A549 (cell line): ENCODE measurements around the gene RIMBP2. TPM values are rescaled to one million over a fixed set of nuclear protein-coding genes. Genes with fewer than 3 reads are reported as not detected.

ENCODE experiments used
- ATAC-seq, 2 experiments: fragments of 200-7000 bp in 1 of 2; fragments of >200 bp in 1 of 2; cut with Nextera tagmentation in 1 of 2; cut with Tn5 transposase in 1 of 2; 3 replicates each; pipeline versions ENCODE4 v1.8.0 to v1.9.1; 2018 to 2020; ENCODE audit warnings: mild to moderate bottlenecking in 1 of 2, moderate library complexity in 1 of 2
- CTCF ChIA-PET: fragments of 300-600 bp; sonication (Branson Sonifier 250); formaldehyde crosslinking; extraction: SDS; loops from one replicate; lab custom pipeline; 2021; ENCODE audit warnings: antibody characterized with exemption, inconsistent platforms; lab: Yijun Ruan, JAX
- POLR2A ChIA-PET: fragments of 350-600 bp; formaldehyde crosslinking; extraction: SDS; loops from one replicate; lab custom pipeline; 2021; ENCODE audit warnings: antibody characterized with exemption, inconsistent platforms; lab: Yijun Ruan, JAX
- DNase-seq, 2 experiments: peaks; one replicate each; pipeline versions ENCODE4 v3.0.0 to v3.0.0-alpha.2; 2011 to 2016; ENCODE audit warnings: low read depth in 1 of 2, low spot score in 1 of 2
- FAIRE-seq: peaks from 2 replicates; lab custom pipeline; 2011; peaks lifted over from hg19 to GRCh38; lab: Jason Lieb, UNC
- H3K27ac ChIP-seq, 2 experiments: fragments of >200 bp; sonication (Bioruptor Twin); formaldehyde crosslinking; 3 replicates each; pipeline ENCODE4 v1.5.1; 2016 to 2017
- H3K4me1 ChIP-seq: fragments of >200 bp; sonication (Bioruptor Twin); formaldehyde crosslinking; 3 replicates; pipeline ENCODE4 v1.6.1; 2016
- H3K4me2 ChIP-seq: fragments of >200 bp; sonication (Bioruptor Twin); formaldehyde crosslinking; 3 replicates; pipeline ENCODE4 v1.6.1; 2016
- H3K4me3 ChIP-seq: fragments of >200 bp; sonication (Bioruptor Twin); formaldehyde crosslinking; 3 replicates; pipeline ENCODE4 v1.5.1; 2016
- H3K9me3 ChIP-seq: fragments of >200 bp; sonication (Bioruptor Twin); formaldehyde crosslinking; 3 replicates; pipeline ENCODE4 v1.6.1; 2016
- BCL3 ChIP-seq: fragments of >200 bp; sonication (Bioruptor Twin); formaldehyde crosslinking; IDR thresholded peaks from 3 replicates; pipeline ENCODE4 v1.6.1; 2016
- CBX2 ChIP-seq: fragments of 200-600 bp; sonication (generic); IDR thresholded peaks from 2 replicates; pipeline ENCODE4 v1.6.1; 2016; ENCODE audit warnings: low read depth, mild to moderate bottlenecking, borderline replicate concordance
- CBX8 ChIP-seq: fragments of 200-600 bp; sonication (generic); IDR thresholded peaks from 2 replicates; pipeline ENCODE4 v1.6.1; 2016
- CEBPB ChIP-seq, 2 experiments: fragments of >200 bp in 1 of 2; sonication (Bioruptor Twin) in 1 of 2; formaldehyde crosslinking in 1 of 2; IDR thresholded peaks; 2 replicates each; pipeline ENCODE4 v1.6.1; 2012 to 2016
- CHD4 ChIP-seq: fragments of 200-600 bp; sonication (generic); IDR thresholded peaks from 2 replicates; pipeline ENCODE4 v1.6.1; 2016; ENCODE audit warnings: antibody characterized with exemption, mild to moderate bottlenecking, borderline replicate concordance
- CTCF ChIP-seq: fragments of >200 bp; sonication (Bioruptor Twin); formaldehyde crosslinking; IDR thresholded peaks from 3 replicates; pipeline ENCODE4 v1.5.1; 2016
- E2F6 ChIP-seq: IDR thresholded peaks from 2 replicates; pipeline ENCODE4 v1.6.1; 2012; ENCODE audit warnings: low read depth, borderline replicate concordance
- EHF ChIP-seq: fragments of 250-450 bp; sonication (Bioruptor Pico); IDR thresholded peaks from 2 replicates; pipeline ENCODE4 v1.5.0; 2020; ENCODE audit warnings: mild to moderate bottlenecking
- ELK1 ChIP-seq: fragments of 150-350 bp; IDR thresholded peaks from 2 replicates; pipeline ENCODE4 v1.6.1; 2014; ENCODE audit warnings: low read depth, mild to moderate bottlenecking, low read length
- GATA3 ChIP-seq: IDR thresholded peaks from 2 replicates; pipeline ENCODE4 v1.6.1; 2012; ENCODE audit warnings: borderline replicate concordance
- HES2 ChIP-seq: fragments of >200 bp; sonication (Bioruptor Twin); formaldehyde crosslinking; IDR thresholded peaks from 2 replicates; pipeline ENCODE4 v1.6.1; 2016
- JUN ChIP-seq, 2 experiments: fragments of >200 bp; sonication (Bioruptor Twin); formaldehyde crosslinking; IDR thresholded peaks; 2 replicates in 1 of 2; 3 replicates in 1 of 2; pipeline ENCODE4 v1.6.1; 2016 to 2017
- MAZ ChIP-seq: fragments of 150-350 bp; IDR thresholded peaks from 2 replicates; pipeline ENCODE4 v1.6.1; 2014; ENCODE audit warnings: antibody characterized with exemption, low read depth, low read length, borderline replicate concordance
- MYC ChIP-seq: IDR thresholded peaks from 2 replicates; pipeline ENCODE4 v1.6.1; 2012; ENCODE audit warnings: mild to moderate bottlenecking, inconsistent platforms, low read length, improper control_type of control experiment, borderline replicate concordance
- NFE2L2 ChIP-seq: fragments of 150-350 bp; conservative IDR thresholded peaks from 2 replicates; pipeline ENCODE4 v1.6.1; 2014; ENCODE audit warnings: low read length
- NR3C1 ChIP-seq: fragments of >200 bp; sonication (Bioruptor Twin); formaldehyde crosslinking; IDR thresholded peaks from 3 replicates; pipeline ENCODE4 v1.6.1; 2017
- RCOR1 ChIP-seq: fragments of 150-350 bp; IDR thresholded peaks from 2 replicates; pipeline ENCODE4 v1.6.1; 2014; ENCODE audit warnings: antibody characterized with exemption, low read length, low read depth
- REST ChIP-seq: fragments of 200-600 bp; sonication (generic); IDR thresholded peaks from 2 replicates; pipeline ENCODE4 v1.6.1; 2016; ENCODE audit warnings: antibody characterized with exemption, mild to moderate bottlenecking, moderate library complexity
- RFX5 ChIP-seq: fragments of 450-650 bp; IDR thresholded peaks from 2 replicates; pipeline ENCODE4 v1.7.1; 2014; ENCODE audit warnings: antibody characterized with exemption, mild to moderate bottlenecking, moderate library complexity
- RNF2 ChIP-seq: fragments of 200-600 bp; sonication (generic); IDR thresholded peaks from 2 replicates; pipeline ENCODE4 v1.6.1; 2016; ENCODE audit warnings: low read depth, mild to moderate bottlenecking, antibody characterized with exemption, moderate library complexity, borderline replicate concordance
- ZC3H11A ChIP-seq: fragments of 450-650 bp; IDR thresholded peaks from 2 replicates; pipeline ENCODE4 v1.6.1; 2014; ENCODE audit warnings: antibody characterized with exemption, mild to moderate bottlenecking
- WGBS: methylation state at CpG from one replicate; pipeline ENCODE4 v1.1.6; 2017; ENCODE audit errors: missing lambda C conversion rate; 5-methylcytosine and 5-hydroxymethylcytosine counted together
- polyA plus RNA-seq, 4 experiments: library from polyadenylated mRNA; depleted of rRNA in 3 of 4; stranded (reverse); fragments of >200 nt; fragmentation: RNase III in 1 of 4; extraction: RNeasy Plus Mini Kit Qiagen cat#74134 plus additional on column Dnase treatment in 1 of 4; gene quantifications; 2 replicates in 3 of 4; 3 replicates in 1 of 4; pipeline ENCODE4 v1.2.3, GENCODE V29; 2011 to 2017

The RIMBP2 gene
- polyA plus RNA-seq, 2 of the 4 experiments (the other 2 are of a cell fraction) = not detected

- no peak for ATAC-seq
- H3K27ac ChIP-seq = no peak overlapping the region
- no peak for DNase-seq
- TF ChIP-seq MAZ = no peak
- no peak for TF ChIP-seq NR3C1
- TF ChIP-seq GATA3 = no peak
- TF ChIP-seq MYC = no peak
- TF ChIP-seq CHD4 = no peak
- TF ChIP-seq CTCF = no peak
- no peak for TF ChIP-seq RFX5
- TF ChIP-seq CEBPB (IDR thresholded peaks at IDR 0.05) = no peak
- no peak for TF ChIP-seq NFE2L2
- no peak for TF ChIP-seq RCOR1
- no peak for TF ChIP-seq EHF
- no peak for TF ChIP-seq E2F6
- no peak for TF ChIP-seq ZC3H11A
- TF ChIP-seq, all 56 proteins: peak for 0
- CTCF ChIA-PET = no interaction called here
- POLR2A ChIA-PET = no interaction called here
- Histone ChIP-seq H3K4me1 (no peaks in the 10 kb centered on the region), H3K9me3 (no peaks in the 10 kb centered on the region), H3K4me2 (no peak overlapping the region), H3K4me3 (no peak overlapping the region)
- WGBS = 20% methylated on average over 4 of the region's 4 CpGs
- FAIRE-seq = no peak
Observed at GRCh38 chr12:130372936-130373335, 343.2 kb downstream of the RIMBP2 start.

GRCh38 chr12:130371296-130371695, 344.8 kb downstream of the RIMBP2 start:
- under 1% methylated on average over 5 of the region's 5 CpGs for WGBS
- CTCF ChIA-PET = interaction anchor here (0.7 to 1.0 kb wide), 2 partner anchors 16 to 35 kb away, joined by 3 read pairs; no protein-coding TSS in a partner anchor
- TF ChIP-seq ZC3H11A = no peak
- no peak for TF ChIP-seq CBX8
- TF ChIP-seq ELK1 = no peak
- TF ChIP-seq NFE2L2 = no peak
- TF ChIP-seq BCL3 = no peak
- TF ChIP-seq RFX5 = no peak
- no peak for TF ChIP-seq REST
- TF ChIP-seq RNF2 = no peak
- TF ChIP-seq NR3C1 = no peak
- TF ChIP-seq CHD4 = no peak
- TF ChIP-seq JUN (IDR thresholded peaks at IDR 0.05) = no peak
- TF ChIP-seq CBX2 = no peak
- TF ChIP-seq HES2 = no peak
- TF ChIP-seq, all 56 proteins: peak for 0
- Histone ChIP-seq H3K4me2 (no peak overlapping the region), H3K4me1 (no peaks in the 10 kb centered on the region), H3K27ac (no peak overlapping the region), H3K9me3 (no peaks in the 10 kb centered on the region), H3K4me3 (no peak overlapping the region)
- ATAC-seq (no peak), DNase-seq (no peak), FAIRE-seq (no peak)
- POLR2A ChIA-PET = no interaction called here
